Breast epithelium (tissue), 4 donors: ENCODE results near the gene NGF. TPM values are rescaled to one million over a fixed set of nuclear protein-coding genes. Genes with fewer than 3 reads are reported as not detected.

Experiments used
- DNase-seq, 2 donors: peaks; one replicate each; pipeline ENCODE4 v3.0.0-alpha.2; 2019; ENCODE audit warnings: low spot score in 2 of 2
- H3K27ac ChIP-seq, 2 donors: fragments of 200-600 bp; sonication (generic) in 1 of 2; one replicate each; pipeline ENCODE4 v1.5.1; 2016 to 2019; ENCODE audit warnings: mild to moderate bottlenecking in 1 of 2
- H3K27me3 ChIP-seq, 2 donors: fragments of 200-600 bp; sonication (generic) in 1 of 2; one replicate each; pipeline versions ENCODE4 v1.5.1 to v1.6.0; 2017 to 2019; ENCODE audit warnings: control low read depth in 1 of 2, mild to moderate bottlenecking in 1 of 2
- H3K36me3 ChIP-seq: fragments of 200-600 bp; one replicate; pipeline ENCODE4 v1.5.1; 2019
- H3K4me1 ChIP-seq, 2 donors: fragments of 200-600 bp; sonication (generic); one replicate each; pipeline ENCODE4 v1.5.1; 2016 to 2019; ENCODE audit warnings: control low read depth in 1 of 2
- H3K4me3 ChIP-seq, 3 donors: fragments of 200-600 bp; sonication (generic); 1 replicate in 2 of 3; 2 replicates in 1 of 3; pipeline ENCODE4 v1.5.1; 2016 to 2019; ENCODE audit warnings: mild to moderate bottlenecking in 3 of 3, moderate library complexity in 2 of 3
- H3K9me3 ChIP-seq, 2 donors: fragments of 200-600 bp; sonication (generic) in 1 of 2; one replicate each; pipeline ENCODE4 v1.5.1; 2016 to 2019; ENCODE audit warnings: control low read depth in 1 of 2
- POLR2A ChIP-seq: fragments of 450-650 bp; IDR thresholded peaks from one replicate; pipeline ENCODE4 v1.6.1; 2016; ENCODE audit warnings: antibody characterized with exemption, mild to moderate bottlenecking, moderate library complexity
- POLR2AphosphoS5 ChIP-seq, 3 donors: sonication (generic); formaldehyde crosslinking; IDR thresholded peaks; one replicate each; pipeline ENCODE4 v1.6.1; 2017; ENCODE audit warnings: antibody characterized with exemption in 3 of 3
- intact Hi-C: fragments of 100-400 bp; cut with DNase I; formaldehyde crosslinking; loops from one replicate; pipeline ENCODE4 v1.15.1; 2023; ENCODE audit warnings: low total_unique reads
- total RNA-seq, 3 donors: library from RNA; depleted of rRNA; stranded (reverse); fragments of >200 nt; gene quantifications; one replicate each; pipeline ENCODE4 v1.1.0, GENCODE V29; 2016
- TF ChIP-seq, protein P1 (sequence below), 3 donors: fragments of 450-650 bp; IDR thresholded peaks; one replicate each; pipeline ENCODE4 v1.5.1; 2016 to 2017; ENCODE audit warnings: antibody characterized with exemption in 3 of 3, mild to moderate bottlenecking in 3 of 3, moderate library complexity in 3 of 3

NGF gene
- total RNA-seq, 3 donors from 2014 or later: 0.64 to 7.2 (median 3.4) TPM

DNA sequence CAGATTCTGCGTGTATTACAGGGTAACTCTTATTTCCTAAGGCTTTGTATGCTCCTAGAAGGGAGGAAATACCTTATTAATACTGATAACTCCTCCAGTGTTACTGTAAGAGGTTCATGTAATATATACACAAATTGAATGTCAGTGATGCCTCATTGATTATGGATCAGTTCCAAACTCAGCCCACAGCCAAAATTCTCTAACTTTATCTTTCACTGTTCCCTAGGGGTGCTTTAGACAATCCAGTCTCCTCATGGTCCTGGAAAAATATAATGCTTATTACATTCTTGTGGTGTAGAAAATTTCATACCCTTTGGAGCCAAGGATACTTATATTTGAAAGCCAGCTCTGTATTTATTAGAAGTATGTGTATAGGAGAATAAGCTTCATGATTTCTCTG, 73.0 kb downstream of the NGF start:
- H3K27me3 ChIP-seq: no peaks in the 10 kb centered on the region
- intact Hi-C loops: no loop called here
- no peak overlapping the region for H3K4me3 ChIP-seq
- DNase-seq: no peak
- H3K4me1 ChIP-seq: no peaks in the 10 kb centered on the region
- TF ChIP-seq, protein P1, sequence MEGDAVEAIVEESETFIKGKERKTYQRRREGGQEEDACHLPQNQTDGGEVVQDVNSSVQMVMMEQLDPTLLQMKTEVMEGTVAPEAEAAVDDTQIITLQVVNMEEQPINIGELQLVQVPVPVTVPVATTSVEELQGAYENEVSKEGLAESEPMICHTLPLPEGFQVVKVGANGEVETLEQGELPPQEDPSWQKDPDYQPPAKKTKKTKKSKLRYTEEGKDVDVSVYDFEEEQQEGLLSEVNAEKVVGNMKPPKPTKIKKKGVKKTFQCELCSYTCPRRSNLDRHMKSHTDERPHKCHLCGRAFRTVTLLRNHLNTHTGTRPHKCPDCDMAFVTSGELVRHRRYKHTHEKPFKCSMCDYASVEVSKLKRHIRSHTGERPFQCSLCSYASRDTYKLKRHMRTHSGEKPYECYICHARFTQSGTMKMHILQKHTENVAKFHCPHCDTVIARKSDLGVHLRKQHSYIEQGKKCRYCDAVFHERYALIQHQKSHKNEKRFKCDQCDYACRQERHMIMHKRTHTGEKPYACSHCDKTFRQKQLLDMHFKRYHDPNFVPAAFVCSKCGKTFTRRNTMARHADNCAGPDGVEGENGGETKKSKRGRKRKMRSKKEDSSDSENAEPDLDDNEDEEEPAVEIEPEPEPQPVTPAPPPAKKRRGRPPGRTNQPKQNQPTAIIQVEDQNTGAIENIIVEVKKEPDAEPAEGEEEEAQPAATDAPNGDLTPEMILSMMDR (IDR thresholded peaks at IDR 0.05): no peak
- no peak for TF ChIP-seq POLR2AphosphoS5 (IDR thresholded peaks at IDR 0.05)
- no peaks in the 10 kb centered on the region for H3K36me3 ChIP-seq
- no peaks in the 10 kb centered on the region for H3K9me3 ChIP-seq
- H3K27ac ChIP-seq: no peak overlapping the region

DNA sequence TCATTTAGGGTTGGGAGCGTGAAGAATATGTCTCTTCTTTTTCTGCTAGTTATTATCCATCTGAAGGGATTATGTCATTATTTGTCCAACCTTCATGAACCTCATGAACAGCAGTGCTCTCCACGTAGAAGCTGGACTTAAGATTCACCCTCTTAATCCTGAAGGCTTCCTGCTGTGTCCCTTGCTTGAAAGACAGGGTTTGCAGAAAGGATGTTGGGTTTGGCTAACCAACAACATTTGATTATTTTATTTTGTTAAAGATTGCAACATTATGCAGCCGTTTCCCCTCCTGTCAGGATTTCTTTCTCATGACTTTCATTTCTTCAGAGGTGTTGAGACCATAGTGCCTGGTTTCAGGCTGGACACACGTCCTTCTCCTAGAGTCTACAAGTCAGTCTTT, 75.2 kb downstream of the NGF start:
- intact Hi-C loops: no loop called here
- TF ChIP-seq, protein P1 (IDR thresholded peaks at IDR 0.05): no peak
- TF ChIP-seq POLR2A (no peak), POLR2AphosphoS5 (IDR thresholded peaks at IDR 0.05) (no peak)
- no peak for DNase-seq
- Histone ChIP-seq H3K4me1 (no peaks in the 10 kb centered on the region), H3K4me3 (no peak overlapping the region), H3K27ac (no peak overlapping the region), H3K9me3 (peaks cover 8 to 15% of the 10 kb centered on the region in 2 donors), H3K36me3 (no peaks in the 10 kb centered on the region), H3K27me3 (no peaks in the 10 kb centered on the region)

DNA sequence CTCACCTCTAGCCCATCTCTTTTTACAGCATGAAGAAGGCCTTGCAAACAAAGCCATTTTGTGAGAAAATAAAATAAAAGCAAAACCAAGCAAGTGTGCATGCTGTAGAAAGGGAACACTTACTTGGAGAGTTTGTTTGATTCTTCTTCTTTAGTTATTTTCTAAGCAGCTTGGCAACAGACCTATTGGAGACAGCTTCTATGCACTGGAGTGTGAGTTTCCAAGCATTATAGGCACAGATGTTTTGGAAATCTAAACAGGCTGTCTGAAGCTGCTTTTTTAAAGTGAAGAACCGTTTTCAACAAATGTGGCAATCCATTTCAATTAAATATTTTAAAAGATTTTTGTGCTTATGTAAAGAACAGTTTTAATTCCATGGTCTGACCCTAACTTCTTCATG, 76.6 kb downstream of the NGF start:
- intact Hi-C loops: no loop called here
- no peaks in the 10 kb centered on the region for H3K4me1 ChIP-seq
- no peaks in the 10 kb centered on the region for H3K36me3 ChIP-seq
- no peak overlapping the region for H3K4me3 ChIP-seq
- H3K27me3 ChIP-seq: no peaks in the 10 kb centered on the region
- no peak overlapping the region for H3K27ac ChIP-seq
- TF ChIP-seq POLR2AphosphoS5 (IDR thresholded peaks at IDR 0.05): no peak
- H3K9me3 ChIP-seq: peaks cover 13 to 25% of the 10 kb centered on the region in 2 donors
- no peak for DNase-seq

DNA sequence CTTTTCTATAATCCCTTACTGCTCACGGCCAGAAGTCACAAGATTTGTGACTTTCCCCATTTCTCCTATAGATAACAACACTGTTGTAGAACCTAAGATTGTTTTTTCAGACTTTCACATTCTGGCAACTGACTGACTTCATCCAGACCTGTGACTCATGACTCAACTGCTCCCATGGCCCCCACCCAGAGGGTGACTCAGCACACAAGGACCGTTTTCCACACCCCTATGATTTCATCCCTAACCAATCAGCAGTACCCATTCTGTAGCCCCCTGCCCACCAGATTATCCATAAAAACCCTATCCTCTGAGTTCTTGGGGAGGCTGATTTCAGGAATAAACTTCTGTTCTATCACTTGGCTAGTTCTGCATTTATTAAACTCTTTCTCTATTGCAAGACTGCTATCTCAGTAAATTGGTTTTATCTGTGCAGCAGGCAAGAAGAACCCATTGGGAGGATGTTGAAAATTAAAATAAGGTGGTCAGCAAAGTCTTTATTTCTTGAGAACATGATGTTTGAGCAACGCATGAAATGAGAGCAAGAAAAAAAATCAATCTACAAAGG, 79.7 kb downstream of the NGF start:
- Histone ChIP-seq H3K4me1 (no peaks in the 10 kb centered on the region), H3K27me3 (no peaks in the 10 kb centered on the region), H3K9me3 (peaks cover 13 to 28% of the 10 kb centered on the region in 2 donors), H3K36me3 (no peaks in the 10 kb centered on the region), H3K4me3 (no peak overlapping the region), H3K27ac (no peak overlapping the region)
- TF ChIP-seq, protein P1 (IDR thresholded peaks at IDR 0.05): no peak
- no peak for TF ChIP-seq POLR2AphosphoS5 (IDR thresholded peaks at IDR 0.05)
- no peak for TF ChIP-seq POLR2A
- DNase-seq: no peak
- intact Hi-C loops: no loop called here

DNA sequence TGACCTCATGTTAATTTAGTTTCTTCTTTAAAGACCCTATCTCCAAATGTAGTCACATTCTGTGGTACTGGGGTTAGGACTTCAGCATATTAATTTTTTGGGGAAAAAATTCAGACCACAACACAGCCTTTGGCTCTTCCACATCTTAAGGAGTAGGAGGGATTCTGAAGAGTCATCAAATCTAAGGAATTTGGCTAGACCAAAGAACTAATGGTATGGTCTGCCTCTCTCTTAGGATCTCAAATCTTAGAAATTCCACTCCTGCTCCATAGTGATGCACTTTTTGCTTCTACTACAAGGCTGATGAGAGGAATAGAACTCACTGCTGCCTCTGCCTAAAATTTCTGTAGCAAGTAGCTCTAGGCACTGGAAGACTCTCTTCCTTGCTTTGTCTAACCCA, 80.5 kb downstream of the NGF start:
- TF ChIP-seq POLR2AphosphoS5 (IDR thresholded peaks at IDR 0.05) (no peak), POLR2A (no peak)
- TF ChIP-seq, protein P1 (IDR thresholded peaks at IDR 0.05): no peak
- intact Hi-C loops: no loop called here

DNA sequence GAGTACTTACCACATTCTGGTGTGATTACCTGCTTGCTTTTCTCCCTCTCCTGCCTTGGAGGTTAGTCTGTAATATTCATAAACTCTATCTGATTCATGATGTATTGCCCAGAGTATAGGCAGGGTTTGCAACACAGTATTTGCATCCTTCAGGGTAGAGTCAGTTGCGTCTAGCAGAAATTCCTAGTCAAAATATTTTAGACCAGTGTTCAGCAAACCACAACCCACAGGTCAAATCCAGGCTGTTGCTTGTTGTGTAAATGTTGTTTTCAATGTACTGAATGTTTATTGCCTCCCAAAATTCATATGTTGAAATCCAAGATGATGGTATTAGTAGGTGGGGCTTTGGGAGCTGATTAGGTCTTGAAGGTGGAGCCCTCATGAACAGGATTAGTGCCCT, 82.9 kb downstream of the NGF start:
- no peaks in the 10 kb centered on the region for H3K4me1 ChIP-seq
- intact Hi-C loops: no loop called here
- H3K4me3 ChIP-seq: no peak overlapping the region
- no peaks in the 10 kb centered on the region for H3K36me3 ChIP-seq
- H3K9me3 ChIP-seq: peaks cover 13 to 28% of the 10 kb centered on the region in 2 donors
- no peak for DNase-seq
- no peaks in the 10 kb centered on the region for H3K27me3 ChIP-seq
- TF ChIP-seq POLR2A (no peak), POLR2AphosphoS5 (IDR thresholded peaks at IDR 0.05) (no peak)
- TF ChIP-seq, protein P1 (IDR thresholded peaks at IDR 0.05): no peak
- no peak overlapping the region for H3K27ac ChIP-seq

More for the DNA sequence above, 80.5 kb downstream of the NGF start:
- Histone ChIP-seq H3K4me3 (no peak overlapping the region), H3K4me1 (no peaks in the 10 kb centered on the region), H3K27ac (no peak overlapping the region), H3K9me3 (peaks cover 13 to 28% of the 10 kb centered on the region in 2 donors), H3K27me3 (no peaks in the 10 kb centered on the region), H3K36me3 (no peaks in the 10 kb centered on the region)
- no peak for DNase-seq
